HAP-1 (cell line): ENCODE data around the gene CCDC57.
"Not testable (repeated sequence)": the region's sequence is repeated elsewhere in the genome, so short reads cannot be mapped to it uniquely, and the experiment has no call there.

Source experiments
- DNase-seq, 2 experiments: peaks; one replicate each; pipeline ENCODE4 v3.0.0-alpha.2; 2016 to 2020; ENCODE audit warnings: low spot score in 2 of 2
- H3K27me3 ChIP-seq: fragments of 250-450 bp; sonication (Bioruptor Pico); 2 replicates; pipeline ENCODE4 v1.5.1; 2020; ENCODE audit warnings: low read depth, mild to moderate bottlenecking, moderate library complexity
- H3K36me3 ChIP-seq: fragments of 250-450 bp; sonication (Bioruptor Pico); replicated peaks from 2 replicates; pipeline ENCODE4 v1.5.1; 2020; ENCODE audit warnings: mild to moderate bottlenecking
- H3K4me1 ChIP-seq: fragments of 250-450 bp; sonication (Bioruptor Pico); 2 replicates; pipeline ENCODE4 v1.5.1; 2020; ENCODE audit warnings: mild to moderate bottlenecking
- H3K4me3 ChIP-seq: fragments of 250-450 bp; sonication (Bioruptor Pico); 2 replicates; pipeline ENCODE4 v1.5.1; 2020; ENCODE audit warnings: mild to moderate bottlenecking, moderate library complexity
- H3K9me3 ChIP-seq: fragments of 250-450 bp; sonication (Bioruptor Pico); 2 replicates; pipeline ENCODE4 v1.5.1; 2020; ENCODE audit warnings: mild to moderate bottlenecking, moderate library complexity
- in situ Hi-C: fragments of 300-500 bp; cut with MboI; formaldehyde crosslinking; loops from 3 replicates; pipeline ENCODE4 v1.14.3; 2020; ENCODE audit warnings: low sequenced_read_pairs, inconsistent platforms, mixed read lengths

The CCDC57 gene

DNA sequence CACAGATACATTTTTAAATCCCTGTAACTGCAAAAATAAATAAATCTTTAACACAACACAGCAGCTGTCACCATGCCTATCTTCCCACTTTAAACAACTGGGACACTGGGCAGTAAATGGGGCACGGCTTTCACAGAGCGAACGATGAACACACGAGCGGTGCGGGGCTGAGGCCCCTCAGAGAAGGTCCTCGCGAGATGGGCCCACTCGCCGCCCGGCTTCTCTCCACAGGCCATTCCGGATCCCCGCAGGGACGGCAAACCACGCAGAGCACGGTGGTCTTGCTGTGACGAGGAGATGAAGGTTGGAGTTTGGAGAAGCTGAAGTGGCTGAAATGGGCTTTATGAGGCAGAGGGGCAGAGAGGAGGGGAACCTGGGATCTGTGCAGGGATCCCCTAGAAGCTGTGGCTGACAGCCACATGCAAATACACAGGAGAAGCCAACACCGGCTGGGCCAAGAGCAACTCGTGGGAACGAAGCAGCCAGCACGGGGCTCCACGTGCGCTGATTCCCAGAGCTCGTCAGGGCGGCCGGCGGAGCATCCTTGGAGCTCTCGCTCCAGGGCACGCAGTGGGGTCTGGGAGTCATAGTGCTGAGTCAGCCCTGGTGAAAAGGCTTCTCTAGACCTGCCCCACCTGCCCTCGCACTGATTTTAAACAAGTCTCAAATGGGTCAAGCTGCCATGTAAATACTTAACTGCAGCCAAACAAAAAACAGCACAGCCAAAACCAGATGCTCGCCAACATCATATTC lies 31.7 kb downstream of the CCDC57 start:
- no peaks in the 10 kb centered on the region for H3K27me3 ChIP-seq
- in situ Hi-C loops, result no loop called here
- peaks cover 36% of the 10 kb centered on the region for H3K36me3 ChIP-seq
- no peaks in the 10 kb centered on the region for H3K4me1 ChIP-seq
- no peaks in the 10 kb centered on the region for H3K9me3 ChIP-seq
- H3K4me3 ChIP-seq, result no peak overlapping the region
- DNase-seq, result no peak

DNA sequence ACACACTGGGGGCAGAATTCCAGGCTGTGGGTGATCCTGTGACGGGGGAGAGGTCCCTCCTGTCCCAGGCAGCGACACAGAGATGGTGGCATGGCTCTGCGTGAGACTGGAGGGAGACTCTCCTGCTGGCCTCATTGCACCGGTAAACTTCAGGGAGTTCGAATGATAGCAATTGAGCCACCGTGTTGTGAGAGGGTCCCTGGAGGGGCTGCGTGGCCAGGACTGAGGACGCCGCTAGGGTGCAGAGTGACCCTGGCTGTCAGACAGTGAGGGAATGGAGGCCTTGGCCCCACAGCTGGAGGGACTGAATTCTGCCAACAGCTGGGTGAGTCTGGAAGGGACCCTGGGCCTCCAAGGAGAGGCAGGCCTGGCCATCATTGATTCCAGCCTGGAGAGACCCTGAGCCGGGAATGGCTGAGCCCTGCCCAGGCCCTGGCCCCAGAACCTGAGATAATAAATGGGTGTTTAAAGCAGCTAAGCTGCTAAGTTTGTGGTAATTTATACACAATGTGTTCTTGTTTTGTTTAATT lies 32.6 kb downstream of the CCDC57 start:
- Histone ChIP-seq H3K9me3 (no peaks in the 10 kb centered on the region), H3K36me3 (peaks cover 35% of the 10 kb centered on the region), H3K27me3 (no peaks in the 10 kb centered on the region), H3K4me3 (no peak overlapping the region), H3K4me1 (peaks cover 1% of the 10 kb centered on the region)
- in situ Hi-C loops, result no loop called here
- DNase-seq, result no peak

GRCh38 chr17:82179412-82179811 lies 33.2 kb downstream of the CCDC57 start:
- in situ Hi-C loops, result no loop called here
- no peaks in the 10 kb centered on the region for H3K27me3 ChIP-seq
- peaks cover 29% of the 10 kb centered on the region for H3K36me3 ChIP-seq

DNA sequence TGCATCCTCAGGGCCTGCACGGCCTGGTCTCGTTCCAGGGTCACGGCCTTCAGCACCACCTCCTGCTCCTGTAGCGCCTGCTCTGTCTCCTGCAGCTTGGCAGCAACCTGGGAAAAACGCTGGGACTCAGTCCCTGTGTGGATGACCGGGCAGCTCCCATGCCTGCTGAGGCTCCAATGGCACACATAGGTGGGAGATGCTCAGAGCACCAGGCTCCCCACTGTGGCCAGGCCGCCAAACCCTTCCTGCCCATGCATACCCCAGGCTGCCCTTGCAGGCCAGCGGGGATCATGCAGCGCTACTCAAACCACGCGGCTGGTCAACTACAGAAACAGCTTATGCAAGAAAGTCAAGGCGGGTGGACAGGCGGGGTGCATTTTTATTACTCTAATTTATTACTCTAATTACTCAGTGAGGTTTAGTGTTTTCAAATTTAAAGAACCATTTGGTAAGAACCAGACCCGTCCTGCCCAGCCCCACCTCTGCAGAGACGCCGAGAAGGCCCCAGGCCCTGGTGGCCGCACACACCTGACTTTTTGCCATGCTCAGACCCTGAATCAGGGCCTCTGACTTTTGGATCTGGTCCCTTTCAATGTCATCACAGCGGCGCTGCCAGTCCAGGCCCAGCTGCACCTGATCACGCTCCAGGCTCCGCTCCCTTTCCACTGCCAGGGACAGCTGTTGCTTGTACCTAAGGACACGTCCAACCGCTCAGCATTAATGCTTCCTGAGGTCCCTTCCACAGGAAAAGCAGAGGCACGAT lies 34.0 kb downstream of the CCDC57 start:
- DNase-seq, result no peak
- Histone ChIP-seq H3K4me1 (peaks cover 14% of the 10 kb centered on the region), H3K27me3 (no peaks in the 10 kb centered on the region), H3K36me3 (peaks cover 23% of the 10 kb centered on the region), H3K4me3 (no peak overlapping the region), H3K9me3 (no peaks in the 10 kb centered on the region)
- in situ Hi-C loops, result no loop called here

More at GRCh38 chr17:82179412-82179811, 33.2 kb downstream of the CCDC57 start:
- H3K9me3 ChIP-seq, result no peaks in the 10 kb centered on the region
- no peak for DNase-seq
- H3K4me1 ChIP-seq, result peaks cover 7% of the 10 kb centered on the region
- no peak overlapping the region for H3K4me3 ChIP-seq

GRCh38 chr17:82177761-82178498 lies 34.7 kb downstream of the CCDC57 start:
- Histone ChIP-seq H3K9me3 (no peaks in the 10 kb centered on the region), H3K36me3 (peaks cover 16% of the 10 kb centered on the region), H3K4me3 (no peak overlapping the region), H3K4me1 (peaks cover 14% of the 10 kb centered on the region), H3K27me3 (no peaks in the 10 kb centered on the region)
- in situ Hi-C loops, result no loop called here
- DNase-seq, result no peak

DNA sequence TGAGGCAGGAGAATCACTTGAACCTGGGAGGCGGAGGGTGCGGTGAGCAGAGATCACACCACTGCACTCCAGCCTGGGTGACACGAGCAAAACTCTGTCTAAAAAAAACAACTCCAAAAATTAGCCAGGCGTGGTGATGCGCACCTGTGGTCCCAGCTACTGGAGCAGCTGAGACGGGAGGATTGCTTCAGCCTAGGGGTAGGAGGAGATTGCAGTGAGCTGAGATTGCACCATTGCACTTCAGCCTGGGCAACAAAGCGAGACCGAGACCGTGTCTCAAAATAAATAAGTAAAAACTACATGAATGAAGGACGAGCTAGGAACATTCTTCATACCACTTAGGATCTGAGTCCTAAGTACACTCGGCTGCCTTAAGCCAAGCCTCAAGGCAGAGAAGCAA lies 35.4 kb downstream of the CCDC57 start:
- H3K27me3 ChIP-seq, result no peaks in the 10 kb centered on the region
- no peaks in the 10 kb centered on the region for H3K9me3 ChIP-seq
- H3K36me3 ChIP-seq, result peaks cover 14% of the 10 kb centered on the region
- H3K4me1 ChIP-seq, result peaks cover 14% of the 10 kb centered on the region
- DNase-seq, result no peak
- H3K4me3 ChIP-seq, result no peak overlapping the region
- in situ Hi-C loops, result no loop called here

GRCh38 chr17:82175951-82176350 lies 36.7 kb downstream of the CCDC57 start:
- Histone ChIP-seq H3K4me1 (peaks cover 14% of the 10 kb centered on the region), H3K27me3 (no peaks in the 10 kb centered on the region)
- in situ Hi-C loops, result no loop called here

DNA sequence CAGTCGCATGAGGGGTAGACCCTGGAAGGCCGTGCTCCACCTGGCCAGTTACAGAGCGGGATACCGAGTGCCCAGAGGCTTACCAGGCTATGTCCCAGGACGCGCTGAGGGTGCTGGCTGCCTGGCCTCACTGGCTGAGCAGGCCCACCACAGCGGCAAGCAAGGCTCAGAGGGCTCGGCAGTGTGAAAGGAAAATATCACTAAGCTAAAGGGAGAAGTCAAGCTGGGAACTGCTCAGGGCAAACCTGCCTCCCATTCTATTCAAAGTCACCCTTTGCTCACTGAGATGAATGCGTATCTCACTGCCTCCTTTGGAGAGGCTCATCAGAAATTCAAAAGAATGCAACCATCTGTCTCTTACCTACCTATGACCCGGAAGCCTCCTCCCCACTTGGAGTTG lies 37.4 kb downstream of the CCDC57 start:
- no peaks in the 10 kb centered on the region for H3K27me3 ChIP-seq

More at GRCh38 chr17:82175951-82176350, 36.7 kb downstream of the CCDC57 start:
- no peaks in the 10 kb centered on the region for H3K9me3 ChIP-seq
- peaks cover 6% of the 10 kb centered on the region for H3K36me3 ChIP-seq
- no peak for DNase-seq
- no peak overlapping the region for H3K4me3 ChIP-seq

GRCh38 chr17:82174042-82174857 lies 38.4 kb downstream of the CCDC57 start:
- H3K4me3 ChIP-seq, in situ Hi-C loops, H3K27me3 ChIP-seq, DNase-seq, H3K36me3 ChIP-seq, H3K9me3 ChIP-seq: not testable (repeated sequence)
- H3K4me1 ChIP-seq, result peaks cover 14% of the 10 kb centered on the region

More for the DNA sequence above, 37.4 kb downstream of the CCDC57 start:
- Histone ChIP-seq H3K36me3 (peaks cover 6% of the 10 kb centered on the region), H3K4me1 (peaks cover 14% of the 10 kb centered on the region), H3K9me3 (no peaks in the 10 kb centered on the region), H3K4me3 (no peak overlapping the region)
- in situ Hi-C loops, result no loop called here
- DNase-seq, result no peak

- in situ Hi-C loops, result no loop called here
Measured at GRCh38 chr17:82173351-82174041, 39.1 kb downstream of the CCDC57 start.

DNA sequence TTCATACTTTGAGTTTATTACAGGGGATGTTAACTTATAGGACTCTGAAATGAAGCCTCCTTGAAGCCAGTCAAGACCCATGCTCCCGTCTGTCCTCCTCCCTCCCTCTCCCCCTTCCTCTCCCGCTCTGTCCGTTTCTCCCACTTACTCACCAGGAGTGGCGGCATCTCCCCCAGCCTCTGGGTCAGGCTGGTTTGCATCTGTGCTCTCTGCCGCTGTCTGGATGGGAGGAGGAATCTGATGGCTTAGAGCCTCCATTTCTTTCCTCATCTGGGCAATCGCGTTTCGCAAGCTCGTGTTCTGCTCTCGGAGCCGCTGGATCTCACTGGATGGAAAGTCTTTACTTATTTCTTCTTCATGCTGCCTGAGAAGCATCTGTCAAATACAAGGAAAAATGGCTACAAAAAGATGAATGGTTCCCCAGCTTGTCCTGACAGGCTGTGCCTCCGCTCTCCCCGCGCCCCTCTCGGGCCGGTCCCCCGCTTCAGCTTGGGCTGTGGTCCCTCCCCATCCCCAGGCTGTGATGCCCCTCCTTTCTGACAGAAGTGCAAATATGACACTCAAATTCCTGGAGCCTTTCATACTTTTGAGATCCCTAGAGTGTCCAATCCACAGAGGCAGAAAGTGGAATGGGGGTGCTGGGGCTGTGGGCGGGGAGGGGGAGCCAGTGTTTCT lies 40.0 kb downstream of the CCDC57 start:
- in situ Hi-C loops, result no loop called here
- no peaks in the 10 kb centered on the region for H3K9me3 ChIP-seq
- H3K27me3 ChIP-seq, result no peaks in the 10 kb centered on the region
- no peak for DNase-seq
- H3K36me3 ChIP-seq, result peaks cover 4% of the 10 kb centered on the region
- no peak overlapping the region for H3K4me3 ChIP-seq
- H3K4me1 ChIP-seq, result peaks cover 14% of the 10 kb centered on the region

More at GRCh38 chr17:82173351-82174041, 39.1 kb downstream of the CCDC57 start:
- Histone ChIP-seq H3K27me3 (no peaks in the 10 kb centered on the region), H3K36me3 (peaks cover 9% of the 10 kb centered on the region), H3K4me3 (no peak overlapping the region), H3K9me3 (no peaks in the 10 kb centered on the region), H3K4me1 (peaks cover 14% of the 10 kb centered on the region)
- DNase-seq, result no peak

GRCh38 chr17:82171750-82172375 lies 40.8 kb downstream of the CCDC57 start:
- peaks cover 5% of the 10 kb centered on the region for H3K36me3 ChIP-seq
- in situ Hi-C loops, result no loop called here

More at GRCh38 chr17:82171750-82172375, 40.8 kb downstream of the CCDC57 start:
- H3K9me3 ChIP-seq, result no peaks in the 10 kb centered on the region
- no peaks in the 10 kb centered on the region for H3K27me3 ChIP-seq
- no peak for DNase-seq
- peaks cover 14% of the 10 kb centered on the region for H3K4me1 ChIP-seq
- no peak overlapping the region for H3K4me3 ChIP-seq
